Measurements from ENCODE around the gene PEAK1.

Gene PEAK1

GRCh38 chr15:77052556-77052955 lies 367.3 kb downstream of the PEAK1 start:
- in situ Hi-C loops (cut with HindIII; ENCODE audit: low sequenced_read_pairs) = no loop called here
- TF ChIP-seq CTCF (IDR thresholded peaks at IDR 0.05; ENCODE audit: low read depth, low read length) = no peak
- DNase-seq (ENCODE audit: low read depth, low spot score) = no peak

More at GRCh38 chr15:77052556-77052955, 367.3 kb downstream of the PEAK1 start:
- H3K4me3 ChIP-seq (ENCODE audit: low read depth, low read length) = no peak overlapping the region

All from astrocyte of the spinal cord (primary cell).